Mucosa of rectum (tissue), 2 donors: Measurements from ENCODE around the gene CHRNA9.
"Not testable (repeated sequence)": the region's sequence is repeated elsewhere in the genome, so short reads cannot be mapped to it uniquely, and the experiment has no call there.

Experiments
- H3K27ac ChIP-seq, 2 donors: one replicate each; pipeline ENCODE4 v1.7.0; 2013; ENCODE audit warnings: inconsistent platforms in 2 of 2, low read depth in 2 of 2, low read length in 2 of 2
- H3K27me3 ChIP-seq, 2 donors: one replicate each; pipeline ENCODE4 v1.7.0; 2013; ENCODE audit warnings: low read length in 2 of 2; ENCODE audit not compliant: control insufficient read depth in 2 of 2, insufficient read depth in 2 of 2
- H3K36me3 ChIP-seq, 2 donors: one replicate each; pipeline ENCODE4 v1.7.0; 2013; ENCODE audit warnings: low read length in 2 of 2; ENCODE audit not compliant: control insufficient read depth in 2 of 2, insufficient read depth in 2 of 2
- H3K4me1 ChIP-seq, 2 donors: one replicate each; pipeline ENCODE4 v1.7.0; 2013; ENCODE audit warnings: low read length in 2 of 2, mild to moderate bottlenecking in 1 of 2; ENCODE audit not compliant: control insufficient read depth in 2 of 2, insufficient read depth in 2 of 2
- H3K4me3 ChIP-seq, 2 donors: one replicate each; pipeline ENCODE4 v1.7.0; 2013; ENCODE audit warnings: low read length in 2 of 2
- H3K9ac ChIP-seq, 2 donors: one replicate each; pipeline ENCODE4 v1.7.0; 2013; ENCODE audit warnings: low read length in 2 of 2, low read depth in 1 of 2, mild to moderate bottlenecking in 1 of 2
- H3K9me3 ChIP-seq, 2 donors: one replicate each; pipeline ENCODE4 v1.7.0; 2013; ENCODE audit warnings: low read length in 2 of 2; ENCODE audit not compliant: control insufficient read depth in 2 of 2
- donor health status: healthy.
- donor health status: Normal muscosa, but diverticular disease.

Gene CHRNA9

GRCh38 chr4:40334591-40335524 is at the start of gene CHRNA9:
CHRNA9 (plus strand) TSS chr4:40335333; CDS start chr4:40335468, 135 bp downstream.
- H3K4me1 ChIP-seq: no peaks in the 10 kb centered on the region
- H3K4me3 ChIP-seq: no peak within 1 kb of the TSS
- no peak within 1 kb of the TSS for H3K27ac ChIP-seq
- no peaks in the 10 kb centered on the region for H3K36me3 ChIP-seq
- no peaks in the 10 kb centered on the region for H3K27me3 ChIP-seq
- no peak within 1 kb of the TSS for H3K9ac ChIP-seq
- H3K9me3 ChIP-seq: no peaks in the 10 kb centered on the region

- Histone ChIP-seq H3K9me3 (no peaks in the 10 kb centered on the region), H3K4me1 (peaks cover 0 to 3% of the 10 kb centered on the region in 2 donors), H3K9ac (no peak overlapping the region), H3K27me3 (no peaks in the 10 kb centered on the region), H3K27ac (no peak overlapping the region), H3K36me3 (no peaks in the 10 kb centered on the region), H3K4me3 (no peak overlapping the region)
Measured at GRCh38 chr4:40285692-40286091, 49.4 kb upstream of the CHRNA9 start.

- Histone ChIP-seq H3K4me3 (no peak overlapping the region), H3K36me3 (no peaks in the 10 kb centered on the region), H3K27ac (no peak overlapping the region), H3K4me1 (peaks cover 0 to 3% of the 10 kb centered on the region in 2 donors), H3K9me3 (no peaks in the 10 kb centered on the region), H3K9ac (no peak overlapping the region), H3K27me3 (no peaks in the 10 kb centered on the region)
Measured at GRCh38 chr4:40288566-40288965, 46.6 kb upstream of the CHRNA9 start.

GRCh38 chr4:40289366-40290188 is 45.6 kb upstream of the CHRNA9 start:
- Histone ChIP-seq H3K9me3 (no peaks in the 10 kb centered on the region), H3K4me1 (peaks cover 0 to 3% of the 10 kb centered on the region in 2 donors)

GRCh38 chr4:40290611-40291186 is 44.4 kb upstream of the CHRNA9 start:
- not testable (repeated sequence) for H3K9ac ChIP-seq, H3K4me1 ChIP-seq, H3K4me3 ChIP-seq, H3K9me3 ChIP-seq, H3K27ac ChIP-seq, H3K36me3 ChIP-seq, H3K27me3 ChIP-seq

More at GRCh38 chr4:40289366-40290188, 45.6 kb upstream of the CHRNA9 start:
- Histone ChIP-seq H3K27ac (no peak overlapping the region), H3K9ac (no peak overlapping the region), H3K27me3 (no peaks in the 10 kb centered on the region), H3K4me3 (no peak overlapping the region), H3K36me3 (no peaks in the 10 kb centered on the region)

GRCh38 chr4:40292313-40292759 is 42.8 kb upstream of the CHRNA9 start:
- H3K9ac ChIP-seq: no peak overlapping the region
- H3K9me3 ChIP-seq: peaks cover 0 to 5% of the 10 kb centered on the region in 2 donors
- no peaks in the 10 kb centered on the region for H3K27me3 ChIP-seq
- H3K36me3 ChIP-seq: no peaks in the 10 kb centered on the region
- H3K27ac ChIP-seq: no peak overlapping the region
- peaks cover 0 to 3% of the 10 kb centered on the region in 2 donors for H3K4me1 ChIP-seq
- no peak overlapping the region for H3K4me3 ChIP-seq

GRCh38 chr4:40294339-40294738 is 40.8 kb upstream of the CHRNA9 start:
- peaks cover 0 to 5% of the 10 kb centered on the region in 2 donors for H3K9me3 ChIP-seq
- no peaks in the 10 kb centered on the region for H3K27me3 ChIP-seq
- H3K4me3 ChIP-seq: no peak overlapping the region
- peaks cover 0 to 3% of the 10 kb centered on the region in 2 donors for H3K4me1 ChIP-seq
- no peak overlapping the region for H3K27ac ChIP-seq
- H3K9ac ChIP-seq: no peak overlapping the region
- no peaks in the 10 kb centered on the region for H3K36me3 ChIP-seq

GRCh38 chr4:40295030-40295429 is 40.1 kb upstream of the CHRNA9 start:
- not testable (repeated sequence) for H3K9ac ChIP-seq

GRCh38 chr4:40295572-40295971 is 39.6 kb upstream of the CHRNA9 start:
- Histone ChIP-seq H3K36me3 (no peaks in the 10 kb centered on the region), H3K27ac (no peak overlapping the region), H3K27me3 (no peaks in the 10 kb centered on the region), H3K4me3 (no peak overlapping the region), H3K4me1 (peaks cover 0 to 2% of the 10 kb centered on the region in 2 donors), H3K9me3 (peaks cover 0 to 5% of the 10 kb centered on the region in 2 donors), H3K9ac (no peak overlapping the region)

More at GRCh38 chr4:40295030-40295429, 40.1 kb upstream of the CHRNA9 start:
- H3K4me3 ChIP-seq, H3K27ac ChIP-seq, H3K27me3 ChIP-seq, H3K4me1 ChIP-seq, H3K9me3 ChIP-seq, H3K36me3 ChIP-seq: not testable (repeated sequence)
